Activated CD4-positive, alpha-beta T cell treated with anti-CD3 and anti-CD28 coated beads, Interleukin-2, amount 50 U/mL, for 4 hours (primary cell): ENCODE measurements around the gene PLA2G7.
"Not testable (repeated sequence)": the region's sequence is repeated elsewhere in the genome, so short reads cannot be mapped to it uniquely, and the experiment has no call there.

Experiments used
- DNase-seq, 2 experiments: peaks; one replicate each; pipeline ENCODE4 v3.0.0-alpha.2; 2020

The PLA2G7 gene

GRCh38 chr6:46746696-46747095, 11.5 kb upstream of the PLA2G7 start, which contains the start of gene ANKRD66:
Gene ANKRD66, plus strand, starts transcription at chr6:46746933. Its CDS starts 5,016 bp downstream, at chr6:46751949.
- no peak for DNase-seq

DNA sequence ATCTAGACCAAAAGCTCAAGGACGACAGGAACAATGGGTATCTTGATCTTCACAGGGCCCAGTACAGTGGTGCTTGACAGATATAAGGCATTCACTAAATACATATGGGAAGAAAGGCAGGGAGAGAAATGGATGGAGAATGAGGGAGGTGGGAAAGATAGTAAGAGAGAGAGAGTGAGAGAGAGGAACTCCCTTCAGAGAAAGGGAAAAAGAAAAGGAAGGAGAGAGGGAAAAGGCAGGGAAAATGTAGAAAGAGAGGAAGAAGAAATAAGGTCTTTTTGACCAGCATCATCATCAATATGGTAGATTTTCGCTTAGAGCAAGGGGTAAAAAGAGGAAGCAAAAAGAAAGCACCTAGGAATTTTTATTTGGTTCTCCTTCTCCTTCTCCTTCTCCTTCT, 10.8 kb upstream of the PLA2G7 start:
- DNase-seq: no peak

DNA sequence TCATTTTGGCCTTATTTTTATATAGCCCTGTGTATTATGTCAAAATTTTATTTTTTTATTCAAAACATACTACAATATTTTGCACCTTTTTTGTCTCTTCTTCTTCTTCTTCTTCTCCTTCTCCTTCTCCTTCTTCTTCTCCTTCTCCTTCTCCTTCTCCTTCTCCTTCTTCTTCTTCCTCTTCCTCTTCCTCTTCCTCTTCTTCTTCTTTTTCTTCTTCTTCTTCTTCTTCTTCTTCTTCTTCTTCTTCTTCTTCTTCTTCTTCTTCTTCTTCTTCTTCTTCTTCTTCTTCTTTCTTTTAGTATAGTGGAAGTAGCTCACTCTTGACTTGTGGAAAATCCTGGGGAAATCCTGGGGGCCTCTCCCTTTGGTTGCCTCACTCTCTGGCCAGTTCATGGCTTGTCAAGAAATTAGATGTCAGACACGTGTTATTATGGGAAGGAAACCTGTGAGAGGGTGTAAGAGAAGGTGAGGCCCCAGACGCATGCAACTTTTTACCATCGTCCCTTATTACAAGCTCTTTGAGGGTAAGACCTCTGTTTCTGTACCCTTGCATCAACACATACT, 9.1 kb upstream of the PLA2G7 start:
- not testable (repeated sequence) for DNase-seq

DNA sequence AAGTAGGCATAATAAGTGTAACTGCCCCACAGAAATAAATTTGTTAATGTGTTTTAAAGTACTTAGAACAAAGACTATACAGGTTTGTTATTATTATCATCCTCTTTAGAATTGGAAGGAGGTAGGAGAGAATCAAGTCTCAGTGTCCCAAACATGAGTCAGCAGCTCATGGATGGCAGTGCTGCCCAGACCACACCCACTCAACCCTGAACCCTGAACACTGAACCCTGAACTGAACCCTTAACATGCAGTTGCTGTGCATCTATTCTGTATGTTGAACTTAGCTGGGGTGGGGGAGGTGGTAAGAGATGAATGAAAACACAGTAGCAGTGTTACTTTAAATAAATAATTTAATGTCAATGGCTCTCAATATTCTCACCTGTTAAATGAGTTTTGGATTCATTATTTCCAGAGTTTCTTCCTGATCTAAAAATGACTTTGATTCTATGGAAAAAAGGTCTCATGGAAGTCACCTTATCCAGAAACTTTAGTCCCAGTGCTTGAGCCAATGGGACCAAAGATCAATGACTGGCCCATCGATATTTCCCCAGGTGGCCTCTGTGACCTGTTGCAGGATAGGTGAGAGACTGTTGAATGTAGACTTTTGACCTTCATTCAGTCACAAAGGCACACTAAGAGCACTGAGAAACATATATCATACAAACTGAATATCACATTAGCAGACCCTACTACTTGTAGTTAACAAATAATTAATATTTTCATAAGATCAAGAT, 8.4 kb upstream of the PLA2G7 start:
- DNase-seq: no peak

- no peak for DNase-seq
Measured at GRCh38 chr6:46741910-46742309, 6.7 kb upstream of the PLA2G7 start.

DNA sequence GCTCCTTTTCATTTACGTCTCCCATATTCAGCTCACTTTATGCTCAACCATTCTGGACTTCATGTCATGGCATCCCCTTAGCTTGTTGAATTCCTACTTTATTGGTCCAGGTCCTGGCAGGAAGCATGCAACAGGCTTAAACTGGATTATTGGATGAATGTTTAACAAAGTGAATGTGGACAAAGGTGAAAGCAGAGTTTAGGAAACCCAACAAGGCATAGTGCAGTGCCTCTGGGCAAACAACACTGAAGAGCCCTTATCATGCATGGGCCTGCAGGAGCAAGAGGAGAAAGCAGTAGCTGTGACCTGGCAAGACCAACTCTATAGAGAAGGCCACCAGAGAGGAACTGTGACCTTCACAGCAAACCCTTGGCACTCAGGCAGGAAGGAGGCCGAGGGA, 6.3 kb upstream of the PLA2G7 start:
- DNase-seq: no peak

DNA sequence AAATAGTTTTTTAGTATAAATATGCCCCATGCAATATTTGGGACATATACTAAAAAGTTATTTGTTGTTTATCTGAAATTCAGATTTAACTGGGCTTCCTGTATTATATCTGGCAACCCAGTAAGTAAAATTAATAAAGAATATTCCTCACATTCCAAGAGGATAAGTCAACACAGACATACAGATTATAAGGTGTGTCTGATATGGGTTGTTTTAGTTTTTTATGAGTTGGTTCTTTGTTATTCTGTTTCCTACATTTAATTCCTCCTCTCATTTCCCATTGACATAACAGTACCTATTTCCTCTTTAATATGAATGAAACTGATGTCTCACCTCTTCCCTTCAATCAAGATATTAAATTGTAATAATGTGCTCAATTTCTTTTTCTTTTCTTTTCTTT, 1.7 kb upstream of the PLA2G7 start:
- DNase-seq: no peak

- DNase-seq: no peak
Measured at GRCh38 chr6:46735720-46736031, 501 bp upstream of the PLA2G7 start.

- no peak for DNase-seq
Measured at GRCh38 chr6:46733341-46733801, 1.8 kb downstream of the PLA2G7 start.

DNA sequence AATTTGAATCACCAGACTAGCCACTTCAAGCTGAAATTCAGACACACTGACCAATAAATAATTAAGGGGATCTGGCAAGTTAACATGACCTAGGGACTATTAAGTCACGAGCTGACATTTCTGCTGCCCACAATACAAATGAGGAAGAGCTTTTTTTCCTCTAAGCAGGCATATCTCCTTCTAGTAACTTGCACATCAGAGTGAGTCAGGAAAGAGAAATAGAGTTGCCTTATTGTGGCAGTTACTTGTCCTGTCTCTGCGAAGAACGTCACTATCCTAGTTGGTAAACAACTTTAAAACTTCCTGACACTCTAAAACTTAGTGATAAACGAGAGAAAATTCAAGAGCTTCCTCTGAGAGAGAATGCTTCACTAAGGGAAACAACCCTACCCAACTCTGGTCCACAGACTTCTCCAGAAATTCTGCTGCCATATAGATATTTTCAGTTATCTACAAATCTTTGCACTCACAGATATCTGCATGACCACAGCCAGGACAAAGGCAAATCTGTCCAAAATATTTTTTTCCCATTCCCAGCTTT, 4.2 kb downstream of the PLA2G7 start:
- no peak for DNase-seq

GRCh38 chr6:46729787-46730326, 5.3 kb downstream of the PLA2G7 start:
- no peak for DNase-seq

DNA sequence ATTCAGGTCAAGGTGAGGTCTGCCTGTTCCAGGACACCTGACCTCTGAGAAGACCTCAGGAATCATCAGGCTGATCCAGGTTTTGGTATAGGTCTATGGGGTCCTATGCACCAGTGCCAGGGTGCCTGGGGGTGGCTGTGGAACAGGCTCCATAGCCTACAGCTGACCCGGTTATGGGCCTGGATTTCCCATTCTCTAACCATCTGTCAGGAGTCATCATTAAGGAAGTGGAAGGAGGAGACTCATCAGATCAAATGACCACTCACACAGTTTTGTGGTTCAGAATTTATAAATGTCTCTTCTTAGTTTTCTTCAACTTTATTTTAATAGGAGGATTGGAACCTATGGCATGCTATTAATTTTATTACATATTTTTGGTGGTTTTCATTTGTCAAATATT, 14.8 kb downstream of the PLA2G7 start:
- no peak for DNase-seq

DNA sequence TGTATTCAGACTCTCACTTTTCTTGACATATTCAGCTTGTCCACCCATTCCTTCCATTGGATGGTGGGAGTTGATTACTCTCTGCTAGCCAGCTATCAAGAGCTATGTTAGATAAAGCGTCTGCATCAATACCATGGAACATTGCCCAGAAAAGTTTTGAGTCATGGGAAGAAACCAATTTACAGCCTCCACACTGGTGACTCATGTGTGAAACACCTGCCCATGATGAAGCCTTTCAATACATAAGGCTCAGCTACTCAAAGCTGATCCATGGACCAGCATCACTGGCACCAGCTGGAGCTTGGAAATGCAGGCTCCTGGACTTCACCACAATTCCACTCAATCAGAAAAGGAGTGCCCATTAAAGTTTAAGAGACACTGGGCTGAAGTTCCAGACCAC, 16.1 kb downstream of the PLA2G7 start:
- no peak for DNase-seq

GRCh38 chr6:46715141-46715540, 20.0 kb downstream of the PLA2G7 start:
- DNase-seq: no peak

- no peak for DNase-seq
Measured at GRCh38 chr6:46711491-46711890, 23.7 kb downstream of the PLA2G7 start.

- no peak for DNase-seq
Measured at GRCh38 chr6:46706464-46706863, 28.7 kb downstream of the PLA2G7 start.

GRCh38 chr6:46704562-46704961, 30.6 kb downstream of the PLA2G7 start:
- no peak for DNase-seq

DNA sequence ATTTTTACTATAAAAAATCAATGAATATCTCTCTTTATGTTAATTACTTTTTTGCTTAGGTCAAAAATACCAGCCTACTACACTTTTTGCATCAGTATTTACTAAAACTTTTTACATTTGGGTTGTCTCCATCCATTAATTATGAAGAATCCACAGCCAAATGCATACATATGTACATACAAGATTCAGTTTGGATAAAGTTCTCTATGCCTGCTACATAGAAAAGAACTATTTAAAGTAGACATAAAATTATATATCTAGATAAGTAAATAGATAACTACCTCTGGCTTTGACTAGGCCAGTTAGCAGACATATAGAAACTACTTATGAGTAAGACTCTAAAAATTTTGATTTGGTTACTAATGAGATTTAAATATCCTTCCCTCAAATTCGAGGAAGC, 35.2 kb downstream of the PLA2G7 start:
- DNase-seq: no peak

- no peak for DNase-seq
Measured at GRCh38 chr6:46690911-46691451, 44.2 kb downstream of the PLA2G7 start.

DNA sequence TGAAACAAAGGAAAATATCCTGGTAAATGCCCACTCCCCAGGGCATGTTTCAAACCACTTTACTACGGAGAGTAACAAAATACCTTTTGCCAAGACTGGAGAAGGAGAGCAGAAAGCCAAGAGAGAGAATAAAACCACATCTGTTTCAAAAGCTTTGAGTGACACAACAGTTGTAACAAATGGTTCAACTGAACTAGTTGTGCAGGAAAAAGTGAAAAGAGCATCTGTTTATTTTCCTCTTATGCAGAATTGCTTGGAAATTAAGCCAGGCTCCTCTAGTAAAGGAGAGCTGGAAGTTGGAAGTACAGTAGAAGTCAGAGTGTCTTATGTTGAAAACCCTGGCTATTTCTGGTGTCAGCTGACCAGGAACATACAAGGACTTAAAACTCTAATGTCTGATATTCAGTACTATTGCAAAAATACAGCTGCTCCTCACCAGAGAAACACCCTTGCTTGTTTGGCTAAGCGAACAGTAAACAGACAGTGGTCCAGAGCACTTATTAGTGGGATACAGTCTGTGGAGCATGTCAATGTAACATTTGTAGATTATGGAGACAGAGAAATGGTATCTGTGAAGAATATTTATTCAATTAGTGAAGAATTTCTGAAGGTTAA, 44.9 kb downstream of the PLA2G7 start:
- DNase-seq: no peak

- no peak for DNase-seq
Measured at GRCh38 chr6:46689657-46690056, 45.5 kb downstream of the PLA2G7 start.

GRCh38 chr6:46688966-46689335, 46.2 kb downstream of the PLA2G7 start:
- DNase-seq: no peak

DNA sequence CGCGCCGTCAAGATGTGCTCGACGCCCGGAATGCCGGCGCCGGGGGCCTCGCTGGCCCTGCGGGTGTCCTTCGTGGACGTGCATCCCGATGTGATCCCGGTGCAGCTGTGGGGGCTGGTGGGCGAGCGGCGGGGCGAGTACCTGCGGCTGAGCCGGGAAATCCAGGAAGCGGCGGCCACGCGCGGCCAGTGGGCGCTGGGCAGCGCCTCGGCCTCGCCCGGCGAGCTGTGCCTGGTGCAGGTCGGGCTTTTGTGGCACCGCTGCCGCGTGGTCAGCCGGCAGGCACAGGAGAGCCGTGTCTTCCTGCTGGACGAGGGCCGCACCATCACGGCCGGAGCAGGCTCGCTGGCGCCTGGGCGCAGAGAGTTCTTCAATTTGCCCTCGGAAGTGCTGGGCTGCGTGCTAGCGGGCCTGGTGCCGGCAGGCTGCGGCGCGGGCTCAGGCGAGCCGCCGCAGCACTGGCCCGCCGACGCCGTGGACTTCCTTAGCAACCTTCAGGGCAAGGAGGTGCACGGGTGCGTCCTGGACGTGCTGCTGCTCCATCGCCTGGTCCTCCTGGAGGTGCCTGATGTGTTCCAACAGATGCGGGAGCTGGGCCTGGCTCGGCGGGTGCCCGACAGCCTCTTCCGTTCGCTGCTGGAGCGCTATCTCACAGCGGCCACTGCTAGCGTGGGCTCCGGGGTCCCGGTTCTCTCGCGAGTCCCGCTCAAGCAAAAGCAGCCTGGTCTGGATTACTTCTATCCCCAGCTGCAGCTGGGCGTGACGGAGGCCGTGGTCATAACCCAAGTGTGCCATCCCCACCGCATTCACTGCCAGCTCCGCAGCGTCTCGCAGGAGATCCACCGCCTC, 46.8 kb downstream of the PLA2G7 start:
- no peak for DNase-seq
